ENCODE data around the gene CERS2.

CERS2 gene

DNA sequence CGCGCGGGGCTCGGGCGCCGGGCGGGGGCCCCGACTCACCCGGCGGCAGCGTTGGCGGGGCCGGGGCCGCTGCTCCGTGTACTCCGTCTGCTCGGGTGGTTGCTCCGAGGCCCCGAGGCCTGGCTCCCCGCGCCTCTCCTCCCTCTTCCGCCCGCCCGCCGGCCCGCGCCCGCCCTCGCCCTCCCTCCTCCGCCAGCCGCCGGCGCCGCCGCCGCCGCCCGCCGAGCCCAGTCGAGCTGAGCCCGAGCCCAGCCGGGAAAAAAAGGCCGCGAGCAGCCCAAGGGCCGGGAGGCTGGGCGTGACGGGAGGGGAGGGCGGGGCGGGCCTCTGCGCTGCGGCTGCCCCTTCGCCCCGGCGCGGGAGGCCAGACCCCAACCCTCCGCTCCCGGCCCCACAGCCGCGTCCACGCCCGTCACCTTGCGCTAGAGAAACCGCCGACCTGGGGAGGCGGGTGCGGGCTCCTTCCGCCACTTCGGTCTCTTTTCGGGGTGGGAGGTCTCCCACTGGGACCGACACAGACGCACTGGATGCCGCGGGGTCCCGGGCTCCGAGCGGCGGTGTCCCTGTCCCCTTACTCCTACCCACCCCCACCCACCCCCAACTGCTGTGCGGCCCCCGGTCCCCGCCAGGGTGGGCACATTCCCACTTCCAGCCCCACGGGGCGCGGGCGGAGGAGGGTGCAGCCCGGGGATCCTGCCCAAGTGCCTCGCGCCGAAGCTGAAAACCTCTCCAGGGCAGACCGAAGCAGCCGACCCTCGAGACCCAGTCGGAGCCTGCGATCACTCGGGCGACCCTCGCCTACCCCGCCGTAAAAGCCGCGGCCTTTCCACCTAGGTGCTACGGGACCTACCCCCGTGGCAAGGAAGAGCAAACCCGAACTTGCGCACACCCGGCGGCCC lies at the start of gene CERS2:
Gene CERS2 (minus strand): TSS at position 256 of the 899 bp plus-strand sequence. CDS start 5,745 bp downstream, outside the sequence.
- H3K27ac ChIP-seq = peak within 1 kb of the TSS; percentile 86 to 99 (median 92)
- peak within 1 kb of the TSS; percentile 52 to 89 (median 79) for H3K4me3 ChIP-seq

DNA sequence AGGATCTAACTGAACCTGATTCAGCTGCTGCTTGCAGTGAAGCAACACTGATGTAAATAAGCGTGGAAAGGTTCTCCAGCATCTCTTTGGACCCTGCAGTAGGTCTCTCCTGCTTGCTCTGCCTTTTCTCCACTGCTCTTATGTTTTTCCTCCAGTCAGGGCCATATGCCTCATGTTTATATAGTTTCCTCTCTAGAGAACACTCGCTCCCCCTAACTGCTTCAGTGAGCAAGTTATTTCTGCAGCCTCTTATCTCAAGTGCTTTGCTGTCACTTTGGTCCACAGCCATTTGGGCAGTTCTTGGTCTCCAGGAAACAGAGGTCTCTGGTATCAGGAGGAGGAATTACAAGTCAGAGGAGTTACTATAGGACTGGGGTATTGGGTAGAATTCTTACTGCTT lies 38.9 kb upstream of the CERS2 start:
- H3K4me3 ChIP-seq = no peak overlapping the region

GRCh38 chr1:151012684-151013471 lies 38.2 kb upstream of the CERS2 start:
- no peak overlapping the region for H3K4me3 ChIP-seq
- no peak overlapping the region for H3K27ac ChIP-seq

More for the DNA sequence above, 38.9 kb upstream of the CERS2 start:
- H3K27ac ChIP-seq = no peak overlapping the region

- no peak overlapping the region for H3K4me3 ChIP-seq
- peak overlapping the region in 1 of 21 experiments; percentile 19 for H3K27ac ChIP-seq
These were observed 36.7 kb upstream of the CERS2 start for GRCh38 chr1:151011154-151011850.

GRCh38 chr1:151010346-151010726 lies 35.7 kb upstream of the CERS2 start:
- H3K4me3 ChIP-seq = no peak overlapping the region
- H3K27ac ChIP-seq = no peak overlapping the region

- no peak overlapping the region for H3K4me3 ChIP-seq
- H3K27ac ChIP-seq = peak overlapping the region in 5 of 21 experiments; percentile 81 to 88 (median 86)
These were observed 35.2 kb upstream of the CERS2 start for GRCh38 chr1:151009674-151010345.

- Histone ChIP-seq H3K4me3 (peak overlapping the region; percentile 62 to 82 (median 65)), H3K27ac (peak overlapping the region in 14 of 21 experiments; percentile 79 to 96 (median 88))
These were observed 34.6 kb upstream of the CERS2 start for GRCh38 chr1:151009206-151009587.

- H3K4me3 ChIP-seq = peak within 1 kb of the TSS; percentile 62 to 82 (median 65)
- peak within 1 kb of the TSS in 20 of 21 experiments; percentile 72 to 96 (median 90) for H3K27ac ChIP-seq
These were observed 33.9 kb upstream of the CERS2 start, which contains the start of gene PRUNE1 for GRCh38 chr1:151008244-151009205. TSS of gene PRUNE1 (plus strand) at chr1:151008449. CDS start at chr1:151008633, 184 bp downstream.

GRCh38 chr1:151007853-151008243 lies 33.2 kb upstream of the CERS2 start:
- H3K4me3 ChIP-seq = peak overlapping the region; percentile 62 to 82 (median 65)
- H3K27ac ChIP-seq = peak overlapping the region in 19 of 21 experiments; percentile 74 to 96 (median 90)

DNA sequence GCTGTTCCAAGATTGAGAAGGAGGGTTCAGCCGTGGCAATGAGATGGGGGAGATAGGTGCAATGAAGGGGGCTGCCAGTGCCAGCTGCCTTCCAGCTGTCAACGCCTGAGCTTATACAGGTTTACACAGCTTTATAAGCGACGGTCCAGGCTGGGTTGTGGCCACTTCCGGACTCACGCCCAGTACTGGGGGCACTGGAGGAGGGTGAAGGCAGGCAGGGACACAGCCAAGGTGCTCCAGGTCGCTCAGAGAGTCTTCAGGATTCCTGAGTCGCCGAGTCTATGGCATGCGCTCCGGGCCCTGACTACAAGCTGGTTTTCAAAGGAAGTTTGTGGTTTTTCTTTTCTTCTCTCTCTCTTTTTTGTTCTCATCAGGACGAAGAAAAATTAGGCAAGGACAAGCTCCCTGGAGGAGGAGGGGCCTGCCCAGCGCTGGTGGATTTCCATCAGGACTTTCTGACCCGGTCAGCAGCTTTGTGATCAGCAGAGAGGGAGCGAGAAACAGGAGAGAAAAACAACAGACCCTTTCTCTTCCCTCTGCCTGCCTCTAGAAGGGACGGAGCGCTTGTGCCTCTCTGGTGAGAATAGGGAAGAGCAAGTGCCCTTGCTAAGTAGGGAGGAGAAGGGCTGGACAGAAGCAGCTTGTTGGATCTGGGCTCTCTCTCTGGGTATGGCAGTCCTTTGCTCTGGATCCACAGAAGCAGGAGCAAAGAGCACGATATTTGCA lies 31.9 kb upstream of the CERS2 start, which contains the start of gene MINDY1:
Gene MINDY1 (minus strand): TSS at position 576 of the 726 bp plus-strand sequence. CDS start 4,285 bp downstream, outside the sequence.
- Histone ChIP-seq H3K4me3 (peak within 1 kb of the TSS; percentile 40 to 57 (median 45)), H3K27ac (peak within 1 kb of the TSS; percentile 66 to 96 (median 90))

DNA sequence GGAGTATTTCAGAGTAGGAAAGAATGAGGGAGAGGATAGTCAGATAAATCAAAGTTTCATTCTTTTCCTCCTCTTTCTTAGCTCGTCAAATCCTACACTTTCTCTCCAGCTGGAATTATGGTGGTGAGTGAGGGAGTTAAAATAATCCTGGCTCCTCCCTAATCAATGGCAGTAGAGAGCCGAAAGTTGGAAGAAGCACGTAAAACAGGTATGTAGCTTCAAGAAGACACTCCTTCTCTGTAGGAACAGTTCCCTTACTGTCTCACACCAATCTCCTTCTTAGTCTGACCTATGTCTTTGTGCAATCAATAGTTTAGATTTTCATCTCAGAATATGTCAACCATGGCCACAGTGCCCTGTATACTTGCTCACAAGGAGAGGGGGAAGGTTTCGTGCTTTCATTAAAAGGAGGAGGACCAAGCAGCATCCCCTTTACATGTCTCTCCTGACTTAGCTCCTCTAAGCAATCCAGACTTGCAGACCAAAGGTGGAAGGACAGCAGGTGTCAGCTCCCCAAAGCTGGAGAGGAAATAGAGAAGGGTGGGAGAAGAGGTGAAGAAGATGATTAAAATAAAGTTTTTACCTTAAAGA lies 31.2 kb upstream of the CERS2 start:
- Histone ChIP-seq H3K27ac (peak overlapping the region; percentile 66 to 96 (median 90)), H3K4me3 (peak overlapping the region; percentile 40 to 57 (median 45))

GRCh38 chr1:151003180-151003579 lies 28.5 kb upstream of the CERS2 start:
- Histone ChIP-seq H3K27ac (peak overlapping the region in 11 of 21 experiments; percentile 1 to 61 (median 37)), H3K4me3 (no peak overlapping the region)

DNA sequence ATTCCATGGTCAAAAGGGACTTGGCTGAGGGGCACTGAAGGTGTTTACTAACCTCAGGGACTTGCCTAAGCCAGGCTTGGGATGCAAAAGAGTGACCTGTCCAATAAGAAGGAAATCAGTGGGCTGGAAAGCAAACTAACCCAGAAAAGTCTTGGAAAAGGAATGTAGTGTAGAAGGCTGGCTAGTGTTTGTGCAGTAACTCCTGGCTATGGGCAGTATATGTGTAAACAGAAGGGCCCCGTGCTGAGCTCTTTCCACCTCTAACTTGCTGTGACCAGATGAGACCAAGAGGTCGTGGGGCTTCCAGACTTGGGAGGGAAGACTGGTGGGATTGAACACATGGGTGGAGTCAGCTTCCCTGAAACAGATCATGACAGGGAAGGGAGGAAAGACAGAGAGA lies 28.0 kb upstream of the CERS2 start:
- H3K4me3 ChIP-seq = no peak overlapping the region
- peak overlapping the region in 10 of 21 experiments; percentile 1 to 62 (median 42) for H3K27ac ChIP-seq

DNA sequence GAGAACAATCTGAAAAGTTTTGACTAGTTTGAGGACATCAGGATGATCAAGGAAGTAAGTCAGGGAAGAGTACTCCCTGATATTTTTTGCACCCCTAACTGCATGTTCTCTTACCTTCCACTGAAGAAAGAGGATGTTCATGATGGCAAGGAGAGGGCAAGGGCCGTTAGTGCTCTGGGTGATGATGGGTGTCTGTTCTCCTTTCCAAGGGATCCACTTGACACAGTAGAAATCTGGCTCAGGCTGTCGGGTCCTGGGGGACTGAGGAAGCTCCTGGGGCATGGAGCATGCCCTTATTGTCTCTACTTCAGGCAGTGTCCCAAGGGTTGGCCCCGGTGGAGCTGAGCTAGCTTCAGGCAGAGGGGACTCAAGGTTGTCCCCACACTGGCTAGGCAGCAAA lies 27.4 kb upstream of the CERS2 start:
- H3K27ac ChIP-seq = peak overlapping the region in 10 of 21 experiments; percentile 1 to 62 (median 32)
- no peak overlapping the region for H3K4me3 ChIP-seq

DNA sequence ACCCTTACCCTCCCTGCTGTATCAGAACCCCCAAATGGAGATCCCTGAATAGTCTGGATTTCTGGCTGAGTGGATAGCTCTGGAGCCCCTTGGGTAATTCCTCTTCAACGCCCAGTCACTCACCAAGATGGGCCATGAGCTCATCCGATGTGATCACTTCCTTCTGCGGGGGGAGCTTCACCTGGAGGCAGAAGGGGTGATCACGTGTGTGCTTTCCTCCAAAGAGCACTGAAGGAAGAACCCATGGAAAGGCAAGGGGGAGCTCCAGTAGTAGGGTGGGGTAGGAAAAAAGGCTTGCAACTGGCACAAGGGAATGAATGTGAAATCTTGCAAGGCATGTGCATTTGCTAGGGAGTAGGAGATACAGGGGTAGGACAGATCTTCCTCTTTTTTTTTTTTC lies 27.0 kb upstream of the CERS2 start:
- peak overlapping the region in 2 of 21 experiments; percentile 1 to 51 for H3K27ac ChIP-seq
- no peak overlapping the region for H3K4me3 ChIP-seq

DNA sequence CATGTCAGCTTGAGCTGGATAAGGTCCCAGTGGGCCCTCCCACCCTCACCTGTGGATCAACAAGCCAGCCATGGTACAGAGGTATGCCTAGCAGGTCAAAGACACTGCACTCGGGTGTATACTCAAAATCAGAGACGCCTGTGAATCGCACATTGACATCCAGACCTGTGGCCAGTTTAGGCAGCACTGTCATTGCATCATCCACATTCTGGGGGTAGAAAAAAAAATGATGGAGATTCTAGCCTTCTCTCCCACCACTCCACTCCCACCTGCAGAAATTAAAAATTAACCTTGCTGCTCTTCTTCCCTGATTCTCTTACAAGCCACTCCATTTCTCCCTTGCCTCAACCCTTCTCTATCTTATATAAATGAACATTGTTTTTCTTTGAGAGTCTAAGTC lies 25.8 kb upstream of the CERS2 start:
- no peak overlapping the region for H3K4me3 ChIP-seq
- H3K27ac ChIP-seq = no peak overlapping the region

GRCh38 chr1:150999926-151000325 lies 25.3 kb upstream of the CERS2 start:
- H3K4me3 ChIP-seq = no peak overlapping the region
- no peak overlapping the region for H3K27ac ChIP-seq

All from skin epidermis (tissue), 12 donors.